K562 (cell line): Measurements from ENCODE around the gene NABP2. TPM values are rescaled to one million over a fixed set of nuclear protein-coding genes. Genes with fewer than 3 reads are reported as not detected.

ENCODE experiments used
- ATAC-seq: fragments of 200-7000 bp; cut with Tn5 transposase; 3 replicates; pipeline ENCODE4 v1.9.1; 2020; ENCODE audit warnings: moderate library complexity
- BruUV-seq: library from RNA; stranded (reverse); fragments of 400-500 nt; replicated peaks from 2 replicates; lab custom pipeline; 2021; lab: Mats Ljungman, UMichigan
- CTCF ChIA-PET: fragments of 300-600 bp; formaldehyde crosslinking; extraction: SDS; loops from one replicate; lab custom pipeline; 2021; ENCODE audit warnings: low intra/inter-chr PET ratio; lab: Yijun Ruan, JAX
- POLR2A ChIA-PET: fragments of 300-600, 350-650 bp; sonication (Branson Sonifier 250); formaldehyde crosslinking; extraction: SDS; loops from one replicate; lab custom pipeline; 2021; ENCODE audit warnings: antibody characterized with exemption, inconsistent platforms; lab: Yijun Ruan, JAX
- DNase-seq, 4 experiments: peaks; one replicate each; pipeline versions ENCODE4 v3.0.0 to v3.0.0-alpha.2; 2011 to 2018; ENCODE audit warnings: low spot score in 3 of 4, mixed read lengths in 3 of 4; ENCODE audit errors: extremely low read depth in 1 of 4
- FAIRE-seq: peaks from 2 replicates; lab custom pipeline; 2011; peaks lifted over from hg19 to GRCh38; lab: Jason Lieb, UNC
- H2AFZ ChIP-seq: 2 replicates; pipeline ENCODE4 v1.6.0; 2011; ENCODE audit warnings: low read depth, low read length, control low read depth, inconsistent platforms
- H3K27ac ChIP-seq: fragments of 200-600 bp; 3 replicates; pipeline ENCODE4 v1.8.0; 2011; ENCODE audit warnings: low read depth, mild to moderate bottlenecking, control low read depth, inconsistent platforms, low read length, moderate library complexity, mixed read lengths; ENCODE audit errors: extremely low read depth
- H3K27me3 ChIP-seq, 2 experiments: fragments of 300-600 bp in 1 of 2; 2 replicates in 1 of 2; 3 replicates in 1 of 2; pipeline versions ENCODE4 v1.6.0 to v1.8.0; 2011; ENCODE audit warnings: inconsistent platforms in 2 of 2, low read length in 2 of 2, mild to moderate bottlenecking in 1 of 2, mixed read lengths in 1 of 2, moderate library complexity in 1 of 2; ENCODE audit not compliant: control insufficient read depth in 2 of 2, insufficient read depth in 2 of 2
- H3K36me3 ChIP-seq: fragments of 300-600 bp; 3 replicates; pipeline ENCODE4 v1.8.0; 2011; ENCODE audit warnings: mild to moderate bottlenecking, low read length, inconsistent platforms; ENCODE audit not compliant: control insufficient read depth, insufficient read depth
- H3K4me1 ChIP-seq, 2 experiments: fragments of 200-600 bp in 1 of 2; replicated peaks in 1 of 2; 2 replicates in 1 of 2; 3 replicates in 1 of 2; pipeline versions ENCODE4 v1.5.1 to v1.8.0; 2011; ENCODE audit warnings: inconsistent platforms in 2 of 2, low read length in 2 of 2, mild to moderate bottlenecking in 1 of 2, mixed read lengths in 1 of 2, moderate library complexity in 1 of 2; ENCODE audit not compliant: control insufficient read depth in 2 of 2, insufficient read depth in 2 of 2
- H3K4me2 ChIP-seq: 2 replicates; pipeline ENCODE4 v1.6.1; 2011; ENCODE audit warnings: low read length, control low read depth, inconsistent platforms, mixed read lengths; ENCODE audit not compliant: insufficient read depth
- H3K4me3 ChIP-seq: fragments of 200-600 bp; sonication (generic), shearing (Covaris generic); 2 replicates; pipeline ENCODE4 v1.5.1; 2016; ENCODE audit warnings: control low read depth, inconsistent platforms
- H3K79me2 ChIP-seq: fragments of 200-600 bp; 3 replicates; pipeline ENCODE4 v1.8.0; 2011; ENCODE audit warnings: low read length, inconsistent platforms; ENCODE audit not compliant: control insufficient read depth, insufficient read depth
- H3K9ac ChIP-seq, 2 experiments: 2 replicates each; pipeline versions ENCODE4 v1.6.0 to v1.6.1; 2011; ENCODE audit warnings: low read depth in 2 of 2, low read length in 2 of 2, control low read depth in 1 of 2, inconsistent platforms in 1 of 2, mild to moderate bottlenecking in 1 of 2, mixed read lengths in 1 of 2; ENCODE audit not compliant: insufficient read depth in 1 of 2
- H3K9me1 ChIP-seq: one replicate; pipeline ENCODE4 v1.6.0; 2011; ENCODE audit warnings: inconsistent platforms, mild to moderate bottlenecking, low read length, moderate library complexity; ENCODE audit not compliant: control insufficient read depth, insufficient read depth
- H3K9me3 ChIP-seq: replicated peaks from 2 replicates; pipeline ENCODE4 v1.5.1; 2011; ENCODE audit warnings: low read depth, low read length, inconsistent platforms; ENCODE audit not compliant: control insufficient read depth, insufficient read depth
- H4K20me1 ChIP-seq: replicated peaks from 2 replicates; pipeline ENCODE4 v1.6.1; 2011; ENCODE audit warnings: low read length, inconsistent platforms, mixed read lengths; ENCODE audit not compliant: control insufficient read depth, insufficient read depth
- DIDO1 ChIP-seq: fragments of 450-650 bp; IDR thresholded peaks from 2 replicates; pipeline ENCODE4 v1.6.1; 2016; ENCODE audit warnings: low read depth, missing biosample characterization, missing genetic modification characterization
- FOXJ3 ChIP-seq: sonication (generic); formaldehyde crosslinking; IDR thresholded peaks from 2 replicates; pipeline ENCODE4 v1.4.0; 2020; ENCODE audit warnings: mild to moderate bottlenecking, missing genetic modification reagents
- HNRNPUL1 ChIP-seq: fragments of 200-400 bp; formaldehyde crosslinking; IDR thresholded peaks from 2 replicates; pipeline ENCODE4 v1.6.1; 2017; ENCODE audit warnings: low read length
- IFI16 ChIP-seq: fragments of 250-450 bp; sonication (Bioruptor Pico); IDR thresholded peaks from 2 replicates; pipeline ENCODE4 v2.1.2; 2022; ENCODE audit warnings: mild to moderate bottlenecking, inconsistent platforms
- MBD1 ChIP-seq: fragments of 250-450 bp; sonication (Bioruptor Pico); IDR thresholded peaks from 2 replicates; pipeline ENCODE4 v1.8.0; 2022; ENCODE audit warnings: inconsistent platforms
- RFX7 ChIP-seq: fragments of 250-450 bp; sonication (Bioruptor Pico); IDR thresholded peaks from 2 replicates; pipeline ENCODE4 v1.5.1; 2021; ENCODE audit warnings: mild to moderate bottlenecking
- RHOXF2B ChIP-seq: fragments of 250-450 bp; sonication (Bioruptor Pico); conservative IDR thresholded peaks from 2 replicates; pipeline ENCODE4 v1.5.1; 2021
- TCFL5 ChIP-seq: fragments of 250-450 bp; sonication (Bioruptor Pico); conservative IDR thresholded peaks from 2 replicates; pipeline ENCODE4 v1.6.1; 2021; ENCODE audit warnings: mild to moderate bottlenecking, moderate library complexity, matching md5 sums
- ZNF830 ChIP-seq: fragments of 250-450 bp; sonication (Bioruptor Pico); IDR thresholded peaks from 2 replicates; pipeline ENCODE4 v1.5.0; 2021; ENCODE audit warnings: mild to moderate bottlenecking
- WGBS: fragments of 100-300 bp; shearing (Covaris generic); methylation state at CpG from one replicate; pipeline ENCODE4 v1.1.6; 2016; ENCODE audit warnings: low coverage, mixed read lengths; ENCODE audit not compliant: insufficient coverage; ENCODE audit errors: missing lambda C conversion rate; 5-methylcytosine and 5-hydroxymethylcytosine counted together
- in situ Hi-C: fragments of 300-500 bp; cut with MboI; formaldehyde crosslinking; loops from 4 replicates; pipeline ENCODE4 v1.15.0; 2018; ENCODE audit warnings: inconsistent platforms, mixed read lengths
- intact Hi-C: fragments of 100-400 bp; cut with micrococcal nuclease; formaldehyde crosslinking; loops from 2 replicates; pipeline ENCODE4 v1.14.2; 2022
- polyA plus RNA-seq, 8 experiments: library from polyadenylated mRNA; depleted of rRNA in 4 of 8; stranded (reverse) in 5 of 8; unstranded in 3 of 8; fragments of >200 nt; fragmentation: Nextera tagmentation in 2 of 8; fragmentation: Illumina TruSeq in 1 of 8; extraction: Ambion mirVana in 2 of 8; extraction: Trizol in 1 of 8; gene quantifications; 2 replicates each; pipeline versions ENCODE4 v1.2.1 to v1.2.3, GENCODE V29; 2011 to 2014; ENCODE audit warnings: inconsistent platforms in 1 of 8, missing spikeins in 1 of 8
- total RNA-seq, 7 experiments: library from RNA; depleted of rRNA in 6 of 7; stranded (reverse); fragments of >200 nt in 6 of 7; fragmentation: Illumina TruSeq in 2 of 7; extraction: Trizol in 2 of 7; gene quantifications; 2 replicates each; pipeline versions ENCODE4 v1.2.1 to v1.2.3, GENCODE V29; 2011 to 2021; ENCODE audit warnings: low replicate concordance in 1 of 7

The NABP2 gene
- total and polyA plus RNA-seq, 9 of the 15 experiments (the other 6 are each of a cell fraction or from before 2014, with no cell fraction given) = 11.3 to 60.6 (median 43.5) TPM

- DNase-seq = no peak
- Histone ChIP-seq H3K4me3 (no peak overlapping the region), H3K9me1 (no peaks in the 10 kb centered on the region), H2AFZ (no peak overlapping the region), H3K9ac (peak overlapping the region in 1 of 2 experiments; percentile 61; a peak in 1 of 4 replicates), H4K20me1 (no peaks in the 10 kb centered on the region), H3K4me1 (peaks cover 6 to 27% of the 10 kb centered on the region in 2 experiments; a peak in 3 of 5 replicates), H3K27ac (no peak overlapping the region), H3K4me2 (no peak overlapping the region), H3K27me3 (no peaks in the 10 kb centered on the region), H3K36me3 (peaks cover 22% of the 10 kb centered on the region; the same call in 1 of the 3 replicates), H3K79me2 (no peaks in the 10 kb centered on the region), H3K9me3 (no peaks in the 10 kb centered on the region)
- intact Hi-C loops (no loop called here), in situ Hi-C loops (no loop called here)
- CTCF ChIA-PET = no interaction called here
- peak; percentile 37 for FAIRE-seq
- BruUV-seq = no TSS peak
- POLR2A ChIA-PET = interaction anchor here (0.7 to 3.2 kb wide), 9 partner anchors 11 to 236 kb away, joined by 3 to 12 read pairs (median 4); partner anchors contain the start of gene RNF41
- WGBS = 82% methylated on average over 6 of the region's 6 CpGs
- TF ChIP-seq RHOXF2B (CRISPR knock-in tag) = no peak
- no peak for TF ChIP-seq TCFL5
- TF ChIP-seq HNRNPUL1 = no peak
- no peak for TF ChIP-seq DIDO1 (tag)
- TF ChIP-seq ZNF830 (CRISPR knock-in tag) = no peak
- TF ChIP-seq RFX7 (CRISPR knock-in tag) = no peak
- no peak for TF ChIP-seq IFI16
- TF ChIP-seq MBD1 = no peak
- TF ChIP-seq FOXJ3 (CRISPR knock-in tag) = no peak
- ATAC-seq = no peak
These were observed 11.9 kb downstream of the NABP2 start for GRCh38 chr12:56236091-56236490.
